Neural cell (in vitro differentiated cells): Measurements from ENCODE around the gene GSK3A. TPM values are rescaled to one million over a fixed set of nuclear protein-coding genes. Genes with fewer than 3 reads are reported as not detected.

Experiments
- H2AFZ ChIP-seq: fragments of 200-600, 300-800 bp; sonication (generic), shearing (Covaris generic); 2 replicates; pipeline ENCODE4 v1.6.0; 2014; ENCODE audit warnings: low read depth, mild to moderate bottlenecking, antibody characterized with exemption, low read length, moderate library complexity
- H3F3A ChIP-seq: fragments of 200-600 bp; shearing (Covaris generic); 2 replicates; pipeline ENCODE4 v1.6.1; 2016; ENCODE audit warnings: mild to moderate bottlenecking, moderate library complexity, mixed read lengths, antibody characterized with exemption, low read length; ENCODE audit not compliant: insufficient read depth, poor library complexity, severe bottlenecking
- H3K27ac ChIP-seq: fragments of 200-600, 300-800 bp; sonication (generic), shearing (Covaris generic); 2 replicates; pipeline ENCODE4 v1.5.1; 2014; ENCODE audit warnings: mild to moderate bottlenecking, low read length, moderate library complexity
- H3K27me3 ChIP-seq: fragments of 300-800, 200-600 bp; sonication (generic), shearing (Covaris generic); 2 replicates; pipeline ENCODE4 v1.6.0; 2014; ENCODE audit warnings: mild to moderate bottlenecking, low read depth, low read length, moderate library complexity; ENCODE audit not compliant: insufficient read depth
- H3K36me3 ChIP-seq: fragments of 300-800, 200-600 bp; sonication (generic), shearing (Covaris generic); 2 replicates; pipeline ENCODE4 v1.5.1; 2014; ENCODE audit warnings: mild to moderate bottlenecking, antibody characterized with exemption, low read length, moderate library complexity; ENCODE audit not compliant: insufficient read depth
- H3K4me2 ChIP-seq: fragments of 300-800, 200-600 bp; sonication (generic), shearing (Covaris generic); 2 replicates; pipeline ENCODE4 v1.6.0; 2014; ENCODE audit warnings: mild to moderate bottlenecking, low read length
- H3K4me3 ChIP-seq: fragments of 300-800, 200-600 bp; sonication (generic), shearing (Covaris generic); 2 replicates; pipeline ENCODE4 v1.5.1; 2014; ENCODE audit warnings: mild to moderate bottlenecking, low read length, moderate library complexity
- H3K79me2 ChIP-seq: fragments of 200-600 bp; shearing (Covaris generic); replicated peaks from 2 replicates; pipeline ENCODE4 v1.6.0; 2014; ENCODE audit warnings: mild to moderate bottlenecking, low read length, moderate library complexity; ENCODE audit not compliant: insufficient read depth
- H3K9ac ChIP-seq: fragments of 300-800, 200-600 bp; sonication (generic), shearing (Covaris generic); 2 replicates; pipeline ENCODE4 v1.6.1; 2016; ENCODE audit warnings: mild to moderate bottlenecking, low read length, mixed read lengths
- H3K9me2 ChIP-seq: fragments of 200-600 bp; shearing (Covaris generic); 2 replicates; pipeline ENCODE4 v1.6.1; 2016; ENCODE audit warnings: mild to moderate bottlenecking, low read length, mixed read lengths; ENCODE audit not compliant: insufficient read depth
- H3K9me3 ChIP-seq: fragments of 200-600, 300-800 bp; sonication (generic), shearing (Covaris generic); 2 replicates; pipeline ENCODE4 v1.6.1; 2016; ENCODE audit warnings: mild to moderate bottlenecking, mixed run types, low read length, moderate library complexity, mixed read lengths
- H4K20me1 ChIP-seq: fragments of 200-600 bp; shearing (Covaris generic); 2 replicates; pipeline ENCODE4 v1.6.1; 2016; ENCODE audit warnings: mild to moderate bottlenecking, mixed run types; ENCODE audit not compliant: insufficient read depth
- EP300 ChIP-seq: fragments of 450-650 bp; conservative IDR thresholded peaks from 2 replicates; pipeline ENCODE4 v1.6.1; 2014; ENCODE audit warnings: antibody characterized with exemption, mild to moderate bottlenecking, moderate library complexity; ENCODE audit not compliant: poor library complexity, severe bottlenecking
- EZH2 ChIP-seq: fragments of 200-600, 300-800 bp; shearing (Covaris generic), sonication (generic); IDR thresholded peaks from 2 replicates; pipeline ENCODE4 v1.6.1; 2014; ENCODE audit warnings: antibody characterized with exemption, low read length, borderline replicate concordance, mild to moderate bottlenecking; ENCODE audit not compliant: insufficient read depth, poor library complexity, severe bottlenecking
- MXI1 ChIP-seq: fragments of 450-650 bp; conservative IDR thresholded peaks from 2 replicates; pipeline ENCODE4 v1.6.1; 2014; ENCODE audit warnings: antibody characterized with exemption, mild to moderate bottlenecking; ENCODE audit not compliant: poor library complexity, severe bottlenecking
- POLR2AphosphoS5 ChIP-seq: IDR thresholded peaks from 2 replicates; pipeline ENCODE4 v1.6.1; 2012
- RAD21 ChIP-seq: fragments of 450-650 bp; conservative IDR thresholded peaks from 2 replicates; pipeline ENCODE4 v1.6.1; 2014; ENCODE audit warnings: antibody characterized with exemption, mild to moderate bottlenecking, moderate library complexity
- SMC3 ChIP-seq: fragments of 450-650 bp; conservative IDR thresholded peaks from 2 replicates; pipeline ENCODE4 v1.6.1; 2014; ENCODE audit warnings: antibody characterized with exemption, mild to moderate bottlenecking, moderate library complexity; ENCODE audit not compliant: poor library complexity
- TAF1 ChIP-seq: IDR thresholded peaks from 2 replicates; pipeline ENCODE4 v1.6.1; 2012; ENCODE audit warnings: low read depth
- polyA plus RNA-seq: library from polyadenylated mRNA; depleted of rRNA; stranded (reverse); fragments of >200 nt; gene quantifications from 2 replicates; pipeline ENCODE4 v1.2.3, GENCODE V29; 2014
- TF ChIP-seq, protein P1 (sequence below): fragments of 450-650 bp; IDR thresholded peaks from 2 replicates; pipeline ENCODE4 v1.5.1; 2014; ENCODE audit warnings: antibody characterized with exemption, mild to moderate bottlenecking, moderate library complexity; ENCODE audit not compliant: poor library complexity, severe bottlenecking
- TF ChIP-seq, protein P2 (sequence below): IDR thresholded peaks from 2 replicates; pipeline ENCODE4 v1.6.1; 2012; ENCODE audit warnings: borderline replicate concordance

The GSK3A gene
- polyA plus RNA-seq, 1 donor from 2014 or later, result 25.2 TPM

- Histone ChIP-seq H3K79me2 (no peaks in the 10 kb centered on the region), H3F3A (no peaks in the 10 kb centered on the region), H3K9me2 (no peaks in the 10 kb centered on the region), H3K9me3 (no peaks in the 10 kb centered on the region), H4K20me1 (peaks cover 3% of the 10 kb centered on the region), H3K4me3 (no peak overlapping the region), H3K9ac (no peak overlapping the region), H3K36me3 (peaks cover 7% of the 10 kb centered on the region), H3K27ac (no peak overlapping the region), H3K4me2 (no peak overlapping the region), H2AFZ (no peak overlapping the region), H3K27me3 (no peaks in the 10 kb centered on the region)
- TF ChIP-seq TAF1 (no peak), RAD21 (no peak), EZH2 (no peak), EP300 (no peak), SMC3 (no peak), MXI1 (no peak), POLR2AphosphoS5 (no peak)
- TF ChIP-seq, protein P1, sequence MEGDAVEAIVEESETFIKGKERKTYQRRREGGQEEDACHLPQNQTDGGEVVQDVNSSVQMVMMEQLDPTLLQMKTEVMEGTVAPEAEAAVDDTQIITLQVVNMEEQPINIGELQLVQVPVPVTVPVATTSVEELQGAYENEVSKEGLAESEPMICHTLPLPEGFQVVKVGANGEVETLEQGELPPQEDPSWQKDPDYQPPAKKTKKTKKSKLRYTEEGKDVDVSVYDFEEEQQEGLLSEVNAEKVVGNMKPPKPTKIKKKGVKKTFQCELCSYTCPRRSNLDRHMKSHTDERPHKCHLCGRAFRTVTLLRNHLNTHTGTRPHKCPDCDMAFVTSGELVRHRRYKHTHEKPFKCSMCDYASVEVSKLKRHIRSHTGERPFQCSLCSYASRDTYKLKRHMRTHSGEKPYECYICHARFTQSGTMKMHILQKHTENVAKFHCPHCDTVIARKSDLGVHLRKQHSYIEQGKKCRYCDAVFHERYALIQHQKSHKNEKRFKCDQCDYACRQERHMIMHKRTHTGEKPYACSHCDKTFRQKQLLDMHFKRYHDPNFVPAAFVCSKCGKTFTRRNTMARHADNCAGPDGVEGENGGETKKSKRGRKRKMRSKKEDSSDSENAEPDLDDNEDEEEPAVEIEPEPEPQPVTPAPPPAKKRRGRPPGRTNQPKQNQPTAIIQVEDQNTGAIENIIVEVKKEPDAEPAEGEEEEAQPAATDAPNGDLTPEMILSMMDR, result no peak
- TF ChIP-seq, protein P2, sequence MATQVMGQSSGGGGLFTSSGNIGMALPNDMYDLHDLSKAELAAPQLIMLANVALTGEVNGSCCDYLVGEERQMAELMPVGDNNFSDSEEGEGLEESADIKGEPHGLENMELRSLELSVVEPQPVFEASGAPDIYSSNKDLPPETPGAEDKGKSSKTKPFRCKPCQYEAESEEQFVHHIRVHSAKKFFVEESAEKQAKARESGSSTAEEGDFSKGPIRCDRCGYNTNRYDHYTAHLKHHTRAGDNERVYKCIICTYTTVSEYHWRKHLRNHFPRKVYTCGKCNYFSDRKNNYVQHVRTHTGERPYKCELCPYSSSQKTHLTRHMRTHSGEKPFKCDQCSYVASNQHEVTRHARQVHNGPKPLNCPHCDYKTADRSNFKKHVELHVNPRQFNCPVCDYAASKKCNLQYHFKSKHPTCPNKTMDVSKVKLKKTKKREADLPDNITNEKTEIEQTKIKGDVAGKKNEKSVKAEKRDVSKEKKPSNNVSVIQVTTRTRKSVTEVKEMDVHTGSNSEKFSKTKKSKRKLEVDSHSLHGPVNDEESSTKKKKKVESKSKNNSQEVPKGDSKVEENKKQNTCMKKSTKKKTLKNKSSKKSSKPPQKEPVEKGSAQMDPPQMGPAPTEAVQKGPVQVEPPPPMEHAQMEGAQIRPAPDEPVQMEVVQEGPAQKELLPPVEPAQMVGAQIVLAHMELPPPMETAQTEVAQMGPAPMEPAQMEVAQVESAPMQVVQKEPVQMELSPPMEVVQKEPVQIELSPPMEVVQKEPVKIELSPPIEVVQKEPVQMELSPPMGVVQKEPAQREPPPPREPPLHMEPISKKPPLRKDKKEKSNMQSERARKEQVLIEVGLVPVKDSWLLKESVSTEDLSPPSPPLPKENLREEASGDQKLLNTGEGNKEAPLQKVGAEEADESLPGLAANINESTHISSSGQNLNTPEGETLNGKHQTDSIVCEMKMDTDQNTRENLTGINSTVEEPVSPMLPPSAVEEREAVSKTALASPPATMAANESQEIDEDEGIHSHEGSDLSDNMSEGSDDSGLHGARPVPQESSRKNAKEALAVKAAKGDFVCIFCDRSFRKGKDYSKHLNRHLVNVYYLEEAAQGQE, result no peak
Observed at GRCh38 chr19:42200116-42200715, 42.2 kb downstream of the GSK3A start.

DNA sequence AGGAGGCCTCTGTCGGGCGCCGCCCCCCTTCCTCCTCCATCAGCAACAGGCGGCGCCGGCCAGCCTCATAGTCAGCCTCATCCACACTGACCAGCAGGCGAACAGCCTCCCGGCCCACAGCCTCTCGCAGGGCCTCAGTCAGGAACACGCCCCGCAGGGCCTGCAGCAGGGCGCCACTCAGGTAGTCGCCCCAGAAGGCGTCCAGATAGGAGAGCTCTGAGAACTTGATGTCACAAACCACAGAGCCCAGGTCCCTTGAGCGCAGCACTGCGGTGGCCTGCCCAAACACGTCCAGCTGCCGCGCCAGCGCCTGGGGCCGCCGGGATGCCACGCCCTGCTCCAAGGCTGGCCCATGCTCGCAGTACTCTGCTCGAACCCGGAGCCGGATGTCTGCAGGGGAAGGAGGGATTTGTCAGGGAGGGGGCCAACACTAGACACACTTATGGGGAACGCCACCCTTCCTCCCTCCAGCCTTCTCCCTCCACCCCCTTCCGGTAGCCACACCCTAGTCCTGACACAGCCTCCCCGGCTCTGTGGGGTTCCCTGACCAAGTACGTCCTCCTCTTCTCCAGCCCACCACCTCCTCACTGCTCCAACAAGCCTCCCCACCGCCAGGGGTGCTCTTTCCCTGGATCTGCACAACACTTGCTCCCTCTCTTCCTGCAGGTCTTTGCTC lies 42.8 kb downstream of the GSK3A start:
- H3K27me3 ChIP-seq, result no peaks in the 10 kb centered on the region
- no peaks in the 10 kb centered on the region for H3K79me2 ChIP-seq
- H3K4me2 ChIP-seq, result no peak overlapping the region
- H3K4me3 ChIP-seq, result no peak overlapping the region
- H2AFZ ChIP-seq, result no peak overlapping the region
- TF ChIP-seq POLR2AphosphoS5 (no peak), MXI1 (no peak), SMC3 (no peak), TAF1 (no peak), EP300 (no peak), RAD21 (no peak), EZH2 (no peak)
- TF ChIP-seq, protein P2, result no peak
- TF ChIP-seq, protein P1, result no peak
- no peaks in the 10 kb centered on the region for H3K9me2 ChIP-seq
- H3F3A ChIP-seq, result no peaks in the 10 kb centered on the region
- H3K9ac ChIP-seq, result no peak overlapping the region
- no peaks in the 10 kb centered on the region for H3K9me3 ChIP-seq
- H3K27ac ChIP-seq, result no peak overlapping the region
- peaks cover 7% of the 10 kb centered on the region for H3K36me3 ChIP-seq
- peaks cover 3% of the 10 kb centered on the region for H4K20me1 ChIP-seq
